Midbrain (tissue), 1 donor: Measurements from ENCODE around the gene EXOC3L4.
"Not testable (repeated sequence)": the region's sequence is repeated elsewhere in the genome, so short reads cannot be mapped to it uniquely, and the experiment has no call there.

ENCODE experiments used
- DNase-seq: peaks from one replicate; lab custom pipeline; 2025; lab: John Stamatoyannopoulos, UW

EXOC3L4 gene

GRCh38 chr14:103105580-103106150 is 11.1 kb downstream of the EXOC3L4 start:
- DNase-seq, result no peak

- no peak for DNase-seq
Measured at GRCh38 chr14:103107455-103107854, 12.9 kb downstream of the EXOC3L4 start.

- no peak for DNase-seq
Measured at GRCh38 chr14:103107941-103108748, 13.6 kb downstream of the EXOC3L4 start.

- DNase-seq, result no peak
Measured at GRCh38 chr14:103108749-103109207, 14.3 kb downstream of the EXOC3L4 start.

- DNase-seq, result no peak
Measured at GRCh38 chr14:103109535-103110441, 15.3 kb downstream of the EXOC3L4 start.

- no peak for DNase-seq
Measured at GRCh38 chr14:103110681-103111231, 16.2 kb downstream of the EXOC3L4 start.

- no peak for DNase-seq
Measured at GRCh38 chr14:103111232-103111868, 16.8 kb downstream of the EXOC3L4 start.

- DNase-seq, result no peak
Measured at GRCh38 chr14:103112400-103113243, 18.1 kb downstream of the EXOC3L4 start.

GRCh38 chr14:103113303-103113702 is 18.8 kb downstream of the EXOC3L4 start:
- DNase-seq, result no peak

- no peak for DNase-seq
Measured at GRCh38 chr14:103113774-103114173, 19.2 kb downstream of the EXOC3L4 start.

- not testable (repeated sequence) for DNase-seq
Measured at GRCh38 chr14:103115086-103115679, 20.7 kb downstream of the EXOC3L4 start.

GRCh38 chr14:103115845-103116572 is 21.5 kb downstream of the EXOC3L4 start:
- no peak for DNase-seq

- no peak for DNase-seq
Measured at GRCh38 chr14:103116636-103117035, 22.1 kb downstream of the EXOC3L4 start.

- DNase-seq, result not testable (repeated sequence)
Measured at GRCh38 chr14:103117499-103117898, 23.0 kb downstream of the EXOC3L4 start.

GRCh38 chr14:103118018-103118662 is 23.6 kb downstream of the EXOC3L4 start:
- peak; percentile 13 for DNase-seq

- peak; percentile 10 for DNase-seq
Measured at GRCh38 chr14:103118663-103119404, 24.3 kb downstream of the EXOC3L4 start.

GRCh38 chr14:103119527-103119926 is 25.0 kb downstream of the EXOC3L4 start:
- not testable (repeated sequence) for DNase-seq

- no peak for DNase-seq
Measured at GRCh38 chr14:103121121-103121845, 26.8 kb downstream of the EXOC3L4 start.
